HG02852 (cell line): ENCODE measurements around the gene G6PC1.
"Not testable (repeated sequence)": the region's sequence is repeated elsewhere in the genome, so short reads cannot be mapped to it uniquely, and the experiment has no call there.

ENCODE experiments used
- ATAC-seq: cut with Tn5 transposase; IDR thresholded peaks from one replicate; pipeline ENCODE4 v1.9.1; 2021; ENCODE audit warnings: mild to moderate bottlenecking, moderate library complexity; ENCODE audit not compliant: unreplicated experiment

Gene G6PC1

DNA sequence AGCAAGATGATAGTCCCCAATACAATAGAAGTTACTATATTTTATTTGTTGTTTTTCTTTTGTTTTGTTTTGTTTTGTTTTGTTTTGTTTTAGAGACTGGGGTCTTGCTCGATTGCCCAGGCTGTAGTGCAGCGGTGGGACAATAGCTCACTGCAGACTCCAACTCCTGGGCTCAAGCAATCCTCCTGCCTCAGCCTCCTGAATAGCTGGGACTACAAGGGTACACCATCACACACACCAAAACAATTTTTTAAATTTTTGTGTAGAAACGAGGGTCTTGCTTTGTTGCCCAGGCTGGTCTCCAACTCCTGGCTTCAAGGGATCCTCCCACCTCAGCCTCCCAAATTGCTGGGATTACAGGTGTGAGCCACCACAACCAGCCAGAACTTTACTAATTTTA lies 618 bp upstream of the G6PC1 start:
- ATAC-seq = not testable (repeated sequence)

- no peak for ATAC-seq
These were observed 1.1 kb downstream of the G6PC1 start for GRCh38 chr17:42901535-42902229.

DNA sequence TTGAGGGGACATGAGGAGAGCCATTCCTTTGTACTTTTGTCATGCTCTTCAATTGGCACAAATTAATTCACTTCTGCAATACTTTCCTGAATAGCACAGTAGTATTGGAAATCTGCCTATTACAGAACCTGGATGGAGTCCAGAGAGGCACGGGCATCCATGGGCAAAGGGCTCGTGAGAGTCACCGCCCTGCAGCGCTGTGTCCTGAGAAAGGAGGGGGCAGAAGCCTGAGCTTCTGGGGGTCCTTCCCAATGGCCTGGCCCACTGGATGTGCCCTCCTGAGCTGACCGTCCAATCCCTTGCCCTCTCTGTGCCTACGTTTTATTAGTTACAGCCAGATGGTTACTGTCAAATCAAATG lies 3.5 kb downstream of the G6PC1 start:
- ATAC-seq = no peak

DNA sequence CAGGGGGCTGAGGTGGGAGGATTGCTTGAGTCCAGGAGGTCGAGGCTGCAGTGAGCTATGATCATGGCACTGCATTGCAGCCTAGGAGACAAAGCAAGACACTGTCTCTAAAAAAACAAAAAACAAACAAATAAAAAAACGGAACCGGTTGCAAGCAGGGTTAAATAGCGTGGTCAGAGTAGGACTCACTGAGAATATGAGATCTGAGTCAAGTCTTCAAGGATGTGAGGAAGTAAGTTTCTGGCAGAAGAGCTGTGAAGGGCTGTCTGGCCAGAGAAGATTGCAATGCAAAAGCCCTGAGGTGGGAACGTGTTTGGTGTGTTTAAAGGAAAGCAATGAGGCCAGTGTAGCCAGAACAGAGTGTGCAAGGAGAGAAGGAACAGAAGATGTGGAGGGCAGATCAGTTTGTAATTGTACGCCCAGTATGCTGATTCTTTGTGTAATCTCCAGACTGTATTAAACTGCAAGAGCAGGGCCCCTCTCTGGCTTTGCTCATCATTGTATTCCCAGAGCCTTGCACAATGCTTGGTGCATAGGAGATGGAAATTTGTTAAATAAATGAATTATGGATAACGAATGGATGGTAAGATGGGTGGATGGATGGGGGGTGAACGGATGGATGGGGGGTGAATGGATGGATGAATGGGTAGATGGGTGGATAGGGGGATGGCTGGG lies 6.3 kb downstream of the G6PC1 start:
- ATAC-seq = no peak

- ATAC-seq = no peak
These were observed 8.5 kb downstream of the G6PC1 start for GRCh38 chr17:42908872-42909700.

DNA sequence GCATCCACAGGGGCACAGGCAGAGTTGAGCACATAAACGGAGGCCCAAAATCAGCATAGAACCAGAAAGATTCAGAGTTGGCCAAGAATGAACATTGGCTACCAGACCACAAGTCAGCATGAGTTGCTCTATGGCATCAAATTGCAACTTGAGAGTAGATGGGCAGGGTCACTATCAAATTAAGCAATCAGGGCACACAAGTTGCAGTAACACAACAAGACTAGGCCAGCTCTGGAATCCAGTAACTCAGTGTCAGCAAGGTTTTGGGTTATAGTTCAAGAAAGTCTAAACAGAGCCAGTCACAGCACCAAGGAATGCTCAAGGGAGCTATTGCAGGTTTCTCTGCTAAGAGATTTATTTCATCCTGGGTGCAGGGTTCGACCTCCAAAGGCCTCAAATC lies 12.9 kb downstream of the G6PC1 start:
- no peak for ATAC-seq

GRCh38 chr17:42913981-42914617 lies 13.5 kb downstream of the G6PC1 start:
- ATAC-seq = no peak

DNA sequence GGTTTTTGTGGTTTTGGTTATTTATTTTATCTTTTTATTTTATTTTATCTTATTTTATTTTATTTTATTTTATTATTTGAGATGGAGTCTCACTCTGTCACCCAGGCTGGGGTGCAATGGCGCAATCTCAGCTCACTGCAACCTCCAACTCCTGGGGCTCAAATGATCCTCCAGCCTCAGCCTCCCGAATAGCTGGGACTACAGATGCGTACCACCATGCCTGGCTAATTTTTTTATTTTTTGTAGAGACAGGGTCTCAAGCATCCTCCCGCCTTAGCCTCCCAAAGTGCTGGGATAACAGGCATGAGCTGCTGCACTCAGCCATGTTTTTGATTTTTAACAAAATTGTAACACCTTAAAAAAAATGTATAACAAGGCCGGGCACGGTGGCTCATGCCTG lies 14.7 kb downstream of the G6PC1 start:
- ATAC-seq = not testable (repeated sequence)

- not testable (repeated sequence) for ATAC-seq
These were observed 16.0 kb downstream of the G6PC1 start for GRCh38 chr17:42916388-42917235.

DNA sequence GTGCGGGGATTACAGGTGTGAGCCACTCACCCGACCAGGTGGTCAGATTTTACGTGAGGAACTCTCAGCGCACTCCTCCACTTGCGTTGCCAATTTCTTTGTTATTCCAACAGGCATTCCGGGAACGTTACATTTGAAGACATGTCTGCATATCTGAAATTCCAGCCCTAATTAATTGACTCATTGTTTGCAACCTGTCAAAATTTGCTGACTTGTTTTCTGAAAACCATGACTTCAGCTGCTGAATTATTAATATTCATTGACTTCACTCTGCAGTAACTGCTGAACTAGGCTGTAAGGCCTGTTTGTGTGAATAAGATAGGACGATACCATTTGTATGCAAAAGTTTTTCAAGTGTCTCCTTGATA lies 16.6 kb downstream of the G6PC1 start:
- ATAC-seq = no peak

DNA sequence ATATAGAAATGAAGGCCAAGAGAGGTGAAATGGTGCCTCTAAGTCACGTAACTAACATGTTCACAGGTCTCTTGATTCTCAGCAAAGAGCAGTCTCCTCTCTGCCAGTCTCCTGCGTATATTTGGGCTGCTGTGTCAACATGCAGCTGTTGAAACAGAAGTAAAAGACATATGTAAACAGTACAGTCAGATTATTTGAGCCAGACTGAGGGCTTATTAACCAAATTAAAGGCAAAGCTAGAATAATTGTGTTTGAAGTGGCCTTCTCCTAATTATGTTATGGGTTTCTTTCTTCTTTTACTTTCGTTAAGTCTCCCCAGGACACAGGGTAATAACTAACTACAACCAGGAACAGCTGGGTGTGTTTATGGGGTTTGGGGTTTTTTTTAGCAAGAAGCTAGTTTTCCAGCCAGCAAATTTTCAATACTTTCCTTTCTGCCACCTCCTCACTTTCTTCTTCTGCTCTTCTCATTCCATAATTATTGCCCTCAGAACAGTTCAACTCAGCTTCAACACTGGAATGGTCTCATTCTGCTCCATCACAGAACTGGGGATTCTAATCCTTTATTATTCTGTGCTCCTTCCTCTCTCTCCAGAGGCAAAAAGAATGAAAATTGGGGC lies 18.4 kb downstream of the G6PC1 start:
- ATAC-seq = no peak

DNA sequence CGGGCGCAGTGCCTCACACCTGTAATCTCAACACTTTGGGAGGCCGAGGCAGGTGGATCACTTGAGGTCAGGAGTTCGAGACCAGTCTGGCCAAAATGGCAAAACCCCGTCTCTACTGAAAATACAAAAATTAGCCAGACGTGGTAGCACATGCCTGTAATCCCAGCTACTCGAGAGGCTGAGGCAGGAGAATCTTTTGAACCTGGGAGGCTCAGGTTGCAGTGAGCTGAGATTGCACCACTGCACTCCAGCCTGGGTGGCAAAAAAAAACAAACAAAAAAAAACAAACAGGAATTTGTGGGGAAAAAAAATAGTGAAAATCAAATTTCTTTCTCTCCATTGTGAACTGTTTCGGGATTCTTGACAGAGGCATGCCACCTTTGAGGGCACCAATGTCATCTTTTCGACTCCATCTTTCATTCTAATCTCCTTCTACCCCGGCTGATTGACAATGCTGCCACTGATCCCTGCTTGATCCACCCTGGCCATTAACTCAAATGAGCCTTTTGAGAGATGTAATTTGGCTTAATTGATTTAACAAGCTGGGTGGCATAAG lies 19.0 kb downstream of the G6PC1 start:
- not testable (repeated sequence) for ATAC-seq

GRCh38 chr17:42920106-42920900 lies 19.7 kb downstream of the G6PC1 start:
- no peak for ATAC-seq

GRCh38 chr17:42920922-42921321 lies 20.3 kb downstream of the G6PC1 start:
- ATAC-seq = no peak

DNA sequence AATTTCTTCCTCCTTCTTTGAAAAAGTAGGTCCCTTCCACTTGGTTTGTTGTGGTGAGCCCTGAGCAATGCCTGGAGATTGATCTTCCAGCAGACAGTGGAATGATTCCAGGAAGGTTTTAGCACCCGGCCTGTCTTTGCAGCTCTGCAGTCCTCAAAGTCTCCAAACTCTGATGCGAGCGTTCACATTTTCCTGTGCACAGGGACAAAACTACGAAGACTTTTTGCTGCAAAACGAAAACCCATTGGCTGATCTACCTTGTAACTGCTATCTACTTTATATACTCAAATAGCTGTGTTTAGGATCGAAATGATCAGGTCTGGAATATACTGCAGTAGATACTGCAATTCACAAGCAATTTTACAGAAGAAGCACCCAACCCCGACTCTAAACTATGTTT lies 21.7 kb downstream of the G6PC1 start:
- ATAC-seq = no peak

- ATAC-seq = not testable (repeated sequence)
These were observed 22.9 kb downstream of the G6PC1 start for GRCh38 chr17:42923472-42923871.

DNA sequence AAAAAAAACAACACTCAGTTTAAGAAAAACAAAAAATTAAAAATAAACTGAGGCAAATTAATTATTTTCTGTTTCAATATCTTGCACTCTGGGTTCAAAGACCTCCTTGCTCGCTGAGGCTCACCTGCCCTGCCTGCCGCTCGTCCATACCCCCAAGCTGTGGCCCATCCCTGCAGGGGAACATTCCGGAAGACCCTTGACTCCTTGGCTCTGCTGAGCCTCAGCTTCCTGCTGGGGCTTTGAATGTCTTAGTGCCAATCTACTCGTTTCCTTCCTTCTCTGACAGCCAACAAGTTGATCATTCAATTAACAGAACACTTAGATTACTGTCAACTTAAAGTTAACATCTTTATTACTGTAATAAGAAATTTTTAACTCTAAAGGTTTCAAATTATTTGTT lies 24.3 kb downstream of the G6PC1 start:
- ATAC-seq = no peak

- ATAC-seq = no peak
These were observed 28.3 kb downstream of the G6PC1 start for GRCh38 chr17:42928714-42929496.
